Measurements from ENCODE around the gene HACE1.
"Not testable (repeated sequence)": the region's sequence is repeated elsewhere in the genome, so short reads cannot be mapped to it uniquely, and the experiment has no call there.

The HACE1 gene

DNA sequence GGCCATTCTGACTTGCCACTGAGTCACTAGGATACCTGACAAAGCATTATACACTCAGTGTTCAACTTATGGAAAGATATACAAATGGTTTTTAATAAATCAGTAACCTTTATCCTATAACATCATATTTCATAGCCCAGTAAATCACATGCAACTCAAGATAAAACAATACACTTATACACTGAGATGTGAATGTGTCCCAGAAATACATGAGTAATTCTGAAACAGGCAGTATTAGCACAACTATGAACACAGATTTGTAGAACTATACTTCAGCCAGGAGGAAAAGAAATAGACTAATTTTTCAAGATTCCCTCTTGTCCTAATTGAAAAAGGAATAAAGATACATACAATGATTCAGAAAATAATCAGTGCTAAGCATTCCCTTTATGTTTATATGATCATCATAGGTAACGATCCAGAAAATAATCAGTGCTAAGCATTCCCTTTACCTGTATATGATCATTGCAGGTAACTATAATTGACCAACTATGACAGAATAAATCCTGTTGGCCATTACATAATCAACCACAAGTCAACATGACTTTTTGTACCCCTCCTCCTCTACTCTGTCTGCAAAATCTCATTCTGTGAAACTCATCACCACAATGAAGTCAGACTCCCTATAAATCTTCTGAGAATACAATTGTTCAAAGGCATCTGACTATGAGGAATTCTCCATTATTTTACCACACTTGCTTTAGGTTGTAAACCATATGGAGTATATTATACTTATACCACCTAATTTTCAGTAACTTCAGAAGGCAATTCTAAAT is 30.3 kb downstream of the HACE1 start:
- DNase-seq (ENCODE audit: low read depth in 2 of 2) = no peak

GRCh38 chr6:104828478-104828877 is 31.2 kb downstream of the HACE1 start:
- DNase-seq (ENCODE audit: low read depth in 2 of 2) = no peak

GRCh38 chr6:104820820-104821219 is 38.9 kb downstream of the HACE1 start:
- not testable (repeated sequence) for DNase-seq (ENCODE audit: low read depth in 2 of 2)

DNA sequence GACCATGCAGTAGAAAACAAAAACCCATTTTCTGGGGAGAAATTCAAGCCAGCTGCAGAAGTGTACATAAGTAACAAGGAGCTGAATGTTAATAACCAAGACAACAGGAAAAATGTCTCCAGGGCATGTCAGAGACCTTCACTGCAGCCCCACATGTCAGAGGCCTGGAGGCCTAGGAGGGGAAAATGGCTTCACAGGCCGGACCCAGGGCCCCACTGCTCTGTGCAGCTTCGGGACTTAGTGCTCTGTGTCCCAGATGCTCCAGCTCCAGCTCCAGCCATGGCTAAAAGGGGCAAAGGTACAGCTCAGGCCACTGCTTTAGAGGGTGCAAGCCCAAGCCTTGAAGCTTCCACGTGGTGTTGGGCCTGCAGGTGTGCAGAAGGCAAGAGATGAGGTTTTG is 43.6 kb downstream of the HACE1 start:
- no peak for DNase-seq (ENCODE audit: low read depth in 2 of 2)

GRCh38 chr6:104814743-104815142 is 45.0 kb downstream of the HACE1 start:
- no peak for DNase-seq (ENCODE audit: low read depth in 2 of 2)

GRCh38 chr6:104813552-104813951 is 46.2 kb downstream of the HACE1 start:
- no peak for DNase-seq (ENCODE audit: low read depth in 2 of 2)

DNA sequence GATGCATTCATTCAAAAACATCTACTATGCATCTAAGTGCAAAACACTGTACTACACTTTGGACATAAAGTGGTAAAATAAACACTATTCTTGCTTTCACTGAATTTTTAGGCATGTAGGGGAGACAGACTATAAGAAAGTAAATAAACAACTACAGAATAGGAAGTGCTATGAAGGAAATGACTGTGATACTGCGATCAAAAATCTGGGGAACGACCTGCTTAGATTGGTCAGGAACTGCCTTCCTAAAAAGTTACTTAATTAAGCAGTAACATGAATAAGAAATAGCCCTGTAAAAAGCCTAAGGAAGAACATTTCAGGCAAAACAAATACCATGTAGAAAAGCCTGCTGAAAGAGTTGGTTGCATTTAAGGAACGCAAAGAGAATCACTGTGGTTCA is 50.6 kb downstream of the HACE1 start:
- DNase-seq (ENCODE audit: low read depth in 2 of 2) = no peak

DNA sequence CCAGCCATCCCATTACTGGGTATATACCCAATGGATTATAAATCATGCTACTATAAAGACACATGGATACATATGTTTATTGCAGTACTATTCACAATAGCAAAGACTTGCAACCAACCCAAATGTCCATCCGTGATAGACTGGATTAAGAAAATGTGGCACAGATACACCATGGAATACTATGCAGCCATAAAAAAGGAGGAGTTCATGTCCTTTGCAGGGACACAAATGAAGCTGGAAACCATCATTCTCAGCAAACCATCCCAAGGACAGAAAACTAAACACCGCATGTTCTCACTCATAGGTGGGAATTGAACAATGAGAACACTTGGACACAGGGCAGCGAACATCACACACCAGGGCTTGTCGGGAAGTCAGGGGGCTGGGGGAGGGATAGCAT is 54.4 kb downstream of the HACE1 start:
- not testable (repeated sequence) for DNase-seq (ENCODE audit: low read depth in 2 of 2)

- no peak for DNase-seq (ENCODE audit: low read depth in 2 of 2)
Observed at GRCh38 chr6:104799134-104799657, 60.5 kb downstream of the HACE1 start.

- no peak for DNase-seq (ENCODE audit: low read depth in 2 of 2)
Observed at GRCh38 chr6:104796031-104796785, 63.5 kb downstream of the HACE1 start.

- DNase-seq (ENCODE audit: low read depth in 2 of 2) = no peak
Observed at GRCh38 chr6:104795363-104795762, 64.4 kb downstream of the HACE1 start.

- no peak for DNase-seq (ENCODE audit: low read depth in 2 of 2)
Observed at GRCh38 chr6:104789770-104790190, 69.9 kb downstream of the HACE1 start.

DNA sequence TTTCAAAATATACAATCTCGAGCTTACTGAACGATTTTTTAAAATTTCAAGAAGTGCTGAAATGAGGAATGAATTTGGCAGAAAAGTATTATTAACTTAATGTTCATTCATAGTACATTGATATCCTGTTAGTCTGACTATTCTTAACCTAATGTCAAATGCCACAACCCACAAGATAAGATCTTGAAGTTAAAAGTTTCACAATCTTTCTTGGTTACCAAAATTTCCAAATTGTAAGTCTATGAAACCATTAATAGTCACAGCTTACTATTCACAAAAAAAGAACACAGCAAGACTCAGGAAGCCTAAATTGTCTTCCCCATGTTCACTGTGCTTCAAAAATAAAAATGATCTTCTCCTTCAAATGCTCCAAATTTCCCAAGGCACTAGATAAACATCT is 71.3 kb downstream of the HACE1 start:
- no peak for DNase-seq (ENCODE audit: low read depth in 2 of 2)

DNA sequence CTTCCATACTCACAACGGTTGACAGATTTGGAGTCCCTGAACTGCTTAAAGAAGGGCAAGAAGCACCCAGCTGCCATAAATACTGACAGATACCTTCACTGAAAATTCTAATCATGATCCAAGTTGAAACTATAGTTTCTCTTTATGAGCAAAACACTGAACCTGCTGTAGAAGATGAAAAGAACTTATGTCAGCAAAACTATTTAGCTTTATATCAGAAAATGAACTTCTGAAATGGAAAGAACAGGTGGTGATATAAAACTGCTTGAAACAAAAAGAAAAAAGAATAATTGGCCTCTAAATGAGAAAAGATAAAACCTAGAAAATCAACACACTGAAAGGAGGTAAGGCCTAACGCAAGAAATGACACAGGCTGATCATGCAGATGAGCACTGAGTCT is 72.4 kb downstream of the HACE1 start:
- no peak for DNase-seq (ENCODE audit: low read depth in 2 of 2)

GRCh38 chr6:104784884-104785283 is 74.8 kb downstream of the HACE1 start:
- no peak for DNase-seq (ENCODE audit: low read depth in 2 of 2)

GRCh38 chr6:104771258-104771832 is 88.4 kb downstream of the HACE1 start:
- DNase-seq (ENCODE audit: low read depth in 2 of 2) = no peak

GRCh38 chr6:104768906-104769305 is 90.8 kb downstream of the HACE1 start:
- no peak for DNase-seq (ENCODE audit: low read depth in 2 of 2)

GRCh38 chr6:104766595-104766994 is 93.1 kb downstream of the HACE1 start:
- DNase-seq (ENCODE audit: low read depth in 2 of 2) = no peak

DNA sequence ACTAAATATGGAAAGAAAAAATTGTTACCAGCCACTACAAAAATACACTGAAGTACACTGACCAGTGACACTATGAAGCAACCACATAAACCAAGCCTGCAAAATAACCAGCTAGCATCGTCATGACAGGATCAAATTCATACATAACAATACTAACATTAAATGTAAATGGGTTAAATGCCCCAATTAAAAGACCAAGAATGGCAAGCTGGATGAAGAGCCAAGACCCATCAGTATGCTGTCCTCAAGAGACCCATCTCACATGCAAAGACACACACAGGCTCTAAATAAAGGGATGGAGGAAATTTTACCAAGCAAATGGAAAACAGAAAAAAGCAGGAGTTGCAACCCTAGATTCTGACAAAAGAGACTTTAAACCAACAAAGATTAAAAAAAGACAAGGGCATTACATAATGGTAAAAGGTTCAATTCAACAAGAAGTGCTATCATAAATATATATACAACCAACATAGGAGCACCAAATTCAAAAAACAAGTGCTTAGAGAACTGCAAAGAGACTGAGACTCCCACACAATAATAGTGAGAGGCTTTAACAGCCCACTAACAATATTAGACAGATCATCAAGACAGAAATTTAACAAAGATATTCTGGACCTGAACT is 104.8 kb downstream of the HACE1 start:
- DNase-seq (ENCODE audit: low read depth in 2 of 2) = no peak

GRCh38 chr6:104753251-104753650 is 106.5 kb downstream of the HACE1 start:
- no peak for DNase-seq (ENCODE audit: low read depth in 2 of 2)

DNA sequence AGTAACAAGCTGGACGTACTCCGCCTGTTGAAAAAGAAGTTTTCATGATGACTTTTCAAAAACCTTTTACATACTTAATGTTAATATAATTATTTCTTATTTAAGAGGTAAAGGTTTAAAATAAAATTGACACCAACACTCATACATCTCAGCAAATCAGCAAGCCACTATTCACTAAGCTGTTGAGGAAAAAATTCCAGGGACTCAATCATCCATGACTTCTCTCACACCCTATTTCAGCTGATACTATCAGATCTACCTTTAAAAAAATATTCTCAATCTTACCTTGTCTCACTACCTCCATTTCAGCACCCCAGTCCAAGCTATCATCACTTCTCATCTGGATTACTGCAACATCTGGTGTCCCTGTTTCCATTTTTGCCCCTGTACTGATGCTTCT is 109.3 kb downstream of the HACE1 start:
- DNase-seq (ENCODE audit: low read depth in 2 of 2) = no peak

- not testable (repeated sequence) for DNase-seq (ENCODE audit: low read depth in 2 of 2)
Observed at GRCh38 chr6:104739124-104739523, 120.6 kb downstream of the HACE1 start.
